ENCODE data around the gene TRIM24.
"Not testable (repeated sequence)": the region's sequence is repeated elsewhere in the genome, so short reads cannot be mapped to it uniquely, and the experiment has no call there.

TRIM24 gene
- total RNA-seq = 17.3 to 73.7 (median 39.8) reads per million in 18 experiments

- DNase-seq = no peak
Measured at GRCh38 chr7:138460176-138460648, at the start of gene TRIM24. Gene TRIM24 (plus strand): TSS chr7:138460259. CDS start chr7:138460549, 290 bp downstream.

DNA sequence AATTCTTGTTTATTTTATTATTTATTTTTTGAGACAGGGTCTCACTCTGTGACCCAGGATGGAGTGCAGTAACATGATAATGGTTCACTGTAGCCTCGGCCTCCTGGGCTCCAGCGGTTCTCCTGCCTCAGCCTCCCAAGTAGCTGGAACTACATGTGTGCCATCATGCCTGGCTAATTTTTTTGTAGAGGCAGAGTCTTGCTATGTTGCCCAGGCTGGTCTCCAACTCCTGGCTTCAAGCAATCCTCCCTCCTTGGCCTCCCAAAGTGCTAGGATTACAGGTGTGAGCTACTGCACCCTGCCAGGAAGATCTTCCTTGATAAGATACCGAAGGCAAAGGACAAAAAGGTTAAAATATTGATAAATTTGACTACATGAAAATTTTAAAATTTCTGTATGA lies 48.0 kb upstream of the TRIM24 start:
- not testable (repeated sequence) for DNase-seq

DNA sequence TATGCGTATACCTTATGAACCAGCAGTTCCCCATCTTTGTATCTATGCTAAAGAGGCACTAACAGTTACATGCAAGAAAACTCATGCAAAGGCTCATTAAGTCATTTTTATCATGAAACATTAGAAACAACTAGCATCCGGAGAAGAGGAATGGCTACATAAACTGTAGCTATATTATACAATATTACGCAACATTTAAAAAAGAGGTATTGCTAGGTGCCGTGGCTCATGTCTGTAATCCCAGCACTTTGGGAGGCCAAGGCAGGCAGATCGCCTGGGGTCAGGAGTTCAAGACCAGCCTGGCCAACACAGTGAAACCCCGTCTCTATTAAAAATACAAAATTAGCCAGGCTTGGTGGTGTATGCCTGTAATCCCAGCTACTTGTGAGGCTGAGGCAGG lies 47.1 kb upstream of the TRIM24 start:
- DNase-seq = not testable (repeated sequence)

DNA sequence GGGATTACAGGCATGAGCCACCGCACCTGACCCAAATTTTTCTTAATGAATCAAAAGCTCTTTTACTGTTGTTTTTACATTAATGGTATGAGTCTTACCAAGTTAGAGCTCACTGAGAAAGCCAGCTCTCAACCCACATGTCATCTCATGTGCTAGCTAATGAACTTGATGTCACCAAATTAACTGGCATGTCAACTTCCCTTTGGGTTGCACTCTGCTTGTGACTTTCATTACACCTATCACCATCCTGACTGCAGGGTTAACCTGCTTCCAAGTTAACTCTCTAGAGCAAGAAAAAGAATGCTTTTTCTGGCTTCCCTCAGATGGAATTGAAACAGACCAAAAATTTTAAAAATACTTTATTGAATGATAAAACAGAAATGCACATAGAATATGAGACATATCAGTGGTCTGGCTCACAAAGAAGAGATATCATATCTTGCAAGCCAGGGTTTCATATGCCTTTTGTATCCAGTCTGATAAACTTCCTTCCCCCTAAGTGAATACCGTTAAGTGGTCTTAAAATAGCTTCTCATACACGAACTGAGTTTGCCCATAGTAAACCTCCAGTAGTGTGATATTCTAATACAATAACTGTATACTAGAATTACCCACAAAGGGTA lies 42.9 kb upstream of the TRIM24 start:
- no peak for DNase-seq

- DNase-seq = no peak
Measured at GRCh38 chr7:138417764-138418163, 42.3 kb upstream of the TRIM24 start.

GRCh38 chr7:138418403-138418802 lies 41.7 kb upstream of the TRIM24 start:
- DNase-seq = not testable (repeated sequence)

DNA sequence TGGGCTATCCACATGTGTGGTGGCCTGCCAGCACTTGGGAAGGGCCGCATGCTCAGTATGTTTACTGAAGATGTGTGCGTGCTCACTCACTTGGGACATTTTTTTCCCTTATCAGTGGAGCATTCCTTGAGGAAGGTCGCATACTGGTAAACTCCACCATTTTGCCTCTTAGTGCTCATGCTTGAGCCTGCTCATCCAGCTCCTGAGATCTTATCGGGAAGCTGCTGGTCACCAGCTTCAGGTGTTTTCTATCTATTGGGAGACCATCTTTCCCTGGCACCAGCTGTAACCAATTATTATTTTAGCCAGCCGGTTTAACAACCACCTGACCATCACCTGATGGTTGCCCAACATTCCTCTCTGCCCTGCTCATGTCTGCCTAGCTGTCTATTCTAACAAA lies 35.0 kb upstream of the TRIM24 start:
- no peak for DNase-seq

DNA sequence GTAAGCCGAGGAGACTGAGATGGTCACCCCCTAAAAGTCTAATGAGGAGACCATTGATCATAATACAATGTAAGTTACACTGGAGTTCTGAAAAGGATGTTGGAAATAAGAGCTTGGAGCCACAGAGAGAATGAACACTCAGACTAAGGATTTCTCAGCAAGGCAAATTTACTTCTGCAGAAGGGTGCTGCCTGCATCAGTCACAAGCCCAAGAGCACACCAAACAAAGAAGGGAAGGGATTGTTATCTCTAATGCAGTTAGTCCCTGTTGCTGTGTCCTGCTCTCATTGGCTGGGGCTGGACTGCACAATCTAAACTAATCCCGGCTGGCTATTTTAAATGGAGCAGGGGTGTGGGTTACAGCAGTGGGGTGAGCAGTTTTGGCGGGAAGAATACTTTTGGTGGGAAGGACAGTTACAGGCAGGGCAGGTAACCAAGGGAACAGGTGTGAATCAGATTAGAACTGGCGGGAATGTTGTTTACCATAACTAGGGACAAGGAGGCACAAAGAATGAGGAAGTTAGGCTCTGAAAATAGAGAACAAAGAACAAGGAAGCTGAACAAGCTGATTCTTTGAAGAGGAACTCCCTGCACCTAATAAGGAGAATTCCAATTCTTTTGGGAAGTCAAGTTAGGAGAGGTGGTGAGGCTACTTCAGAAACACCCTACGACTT lies 30.3 kb upstream of the TRIM24 start:
- DNase-seq = peak; percentile 7 to 25

GRCh38 chr7:138431517-138431916 lies 28.5 kb upstream of the TRIM24 start:
- DNase-seq = no peak

DNA sequence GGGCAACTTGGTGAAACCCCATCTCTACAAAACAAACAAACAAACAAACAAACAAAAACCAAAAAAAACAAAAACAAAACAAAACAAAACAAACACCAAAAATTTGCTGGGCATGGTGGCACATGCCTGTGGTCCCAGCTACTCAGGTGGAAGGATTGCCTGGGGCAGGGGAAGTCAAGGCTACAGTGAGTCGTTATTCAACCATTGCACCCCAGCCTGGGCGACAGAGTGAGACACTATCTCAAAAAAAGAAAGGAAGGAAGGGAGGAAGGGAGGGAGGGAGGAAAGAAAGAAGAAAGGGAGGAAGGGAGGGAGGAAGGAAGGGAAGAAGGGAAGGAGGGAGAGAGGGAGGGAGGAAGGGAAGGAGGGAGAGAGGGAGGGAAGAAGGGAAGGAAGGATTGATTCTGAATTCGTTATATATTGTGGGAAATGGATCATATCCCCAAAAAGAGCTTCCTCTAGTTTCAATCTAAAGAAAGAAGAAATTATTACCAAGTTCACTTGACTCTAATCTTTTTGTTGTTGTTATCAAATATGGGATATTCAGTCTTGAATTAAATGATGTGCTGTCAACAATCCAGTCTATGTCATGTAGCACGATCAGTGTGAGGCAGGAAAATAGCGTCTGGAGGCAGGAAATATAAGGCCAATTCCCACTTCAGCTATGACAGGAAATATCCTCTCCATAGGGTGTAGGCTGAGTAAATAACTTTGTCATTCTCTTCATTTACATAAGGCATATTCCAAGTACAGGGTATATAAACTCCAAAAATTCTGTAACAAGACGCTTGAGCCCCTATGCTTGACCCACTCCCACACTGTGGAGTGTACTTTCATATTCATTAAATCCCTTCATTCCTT lies 26.2 kb upstream of the TRIM24 start:
- no peak for DNase-seq

DNA sequence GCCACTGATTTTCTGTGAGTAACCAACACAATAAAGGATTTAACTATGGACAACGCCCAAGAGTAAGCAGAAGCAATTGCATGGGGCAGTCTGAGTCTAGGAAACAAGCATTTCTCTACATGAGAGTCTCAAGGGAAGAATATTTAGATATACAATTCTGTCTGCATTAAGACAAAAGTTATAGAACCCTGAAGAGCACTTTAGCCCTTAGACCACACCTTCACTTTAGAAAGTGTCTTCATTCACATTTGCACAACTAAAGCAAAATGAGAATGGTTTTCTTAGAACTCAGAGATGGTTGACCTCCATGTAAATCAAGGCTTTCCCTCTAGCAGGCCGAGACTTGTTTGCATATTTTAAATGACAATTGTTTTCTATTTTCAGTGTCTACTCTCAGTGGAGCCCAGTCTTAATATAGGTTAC lies 25.5 kb upstream of the TRIM24 start:
- DNase-seq = no peak

GRCh38 chr7:138435231-138435919 lies 24.7 kb upstream of the TRIM24 start:
- DNase-seq = no peak

- DNase-seq = no peak
Measured at GRCh38 chr7:138436388-138436787, 23.7 kb upstream of the TRIM24 start.

DNA sequence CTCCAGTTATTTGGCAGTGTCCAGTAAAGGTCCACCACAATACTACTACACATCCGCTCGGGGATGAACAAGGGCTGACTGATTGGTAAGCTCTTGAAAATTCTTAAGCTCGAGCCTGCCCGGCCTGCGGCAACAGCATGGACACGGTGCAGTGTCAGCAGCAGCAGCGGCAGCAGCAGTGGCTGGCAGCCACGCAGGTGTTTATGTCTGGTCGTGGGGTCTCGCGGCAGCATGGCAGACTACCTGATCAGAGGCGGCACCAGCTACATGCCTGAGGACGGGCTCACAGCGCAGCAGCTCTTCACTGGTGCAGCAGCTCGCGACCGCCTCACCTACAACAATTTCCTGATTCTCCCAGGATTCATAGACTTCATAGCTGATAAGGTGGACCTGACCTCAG lies 19.6 kb upstream of the TRIM24 start:
- no peak for DNase-seq

DNA sequence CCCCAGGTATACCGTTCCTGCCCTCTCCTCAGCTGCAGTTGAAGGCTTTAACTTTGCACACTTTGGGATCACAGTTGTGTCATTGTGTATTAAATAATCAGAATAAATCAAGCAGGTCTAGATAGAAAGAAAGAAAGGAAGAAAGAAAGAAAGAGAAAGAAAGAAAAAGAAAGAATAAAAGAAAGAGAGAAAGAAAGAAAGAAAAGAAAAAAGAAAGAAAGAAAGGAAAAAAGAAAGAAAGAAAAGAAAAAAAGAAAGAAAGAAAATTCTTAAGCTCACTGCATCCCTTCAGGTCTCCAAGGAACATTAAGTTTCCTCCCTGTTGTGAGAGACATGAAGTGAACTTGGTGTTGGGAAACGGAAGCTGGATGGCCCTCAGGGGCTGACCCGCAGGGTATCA lies 17.2 kb upstream of the TRIM24 start:
- no peak for DNase-seq

DNA sequence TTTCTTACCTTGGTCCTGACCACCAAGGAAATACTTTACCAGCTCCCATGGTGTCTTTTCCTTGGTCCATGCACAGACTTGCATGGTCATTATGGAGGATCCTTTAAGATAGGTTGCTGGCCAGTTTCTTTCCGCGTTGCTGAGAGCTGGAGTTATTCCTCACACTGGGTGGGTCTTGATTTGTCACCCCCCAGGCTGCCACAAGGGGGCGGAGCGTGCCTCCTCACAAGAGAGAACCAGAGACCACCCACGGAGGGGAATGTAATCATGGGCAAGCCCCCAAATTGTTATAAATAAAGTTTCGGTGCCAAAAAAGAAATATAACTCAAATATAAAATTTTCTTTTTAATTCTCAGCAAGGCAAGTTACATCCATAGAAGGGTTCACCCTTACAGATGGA lies 10.5 kb upstream of the TRIM24 start:
- DNase-seq = no peak

DNA sequence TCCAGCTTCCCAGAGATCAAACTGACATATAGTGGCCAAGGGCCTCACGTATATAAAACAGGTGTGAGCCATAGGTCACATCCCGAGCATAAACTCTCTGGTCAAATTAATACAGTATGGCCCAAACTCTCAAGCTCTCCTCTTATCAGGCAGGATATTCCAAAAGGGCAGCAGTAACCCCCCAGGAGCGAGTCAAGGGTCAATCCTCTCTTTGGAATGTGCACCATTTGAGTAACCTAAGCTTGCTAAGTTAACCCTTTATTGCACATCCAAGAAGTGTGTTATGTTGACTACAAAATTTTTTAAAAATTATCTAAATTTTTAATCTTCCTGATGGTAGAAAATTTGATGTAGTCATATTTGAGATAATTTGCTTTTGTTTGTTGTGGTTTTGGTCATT lies 4.5 kb upstream of the TRIM24 start:
- no peak for DNase-seq

DNA sequence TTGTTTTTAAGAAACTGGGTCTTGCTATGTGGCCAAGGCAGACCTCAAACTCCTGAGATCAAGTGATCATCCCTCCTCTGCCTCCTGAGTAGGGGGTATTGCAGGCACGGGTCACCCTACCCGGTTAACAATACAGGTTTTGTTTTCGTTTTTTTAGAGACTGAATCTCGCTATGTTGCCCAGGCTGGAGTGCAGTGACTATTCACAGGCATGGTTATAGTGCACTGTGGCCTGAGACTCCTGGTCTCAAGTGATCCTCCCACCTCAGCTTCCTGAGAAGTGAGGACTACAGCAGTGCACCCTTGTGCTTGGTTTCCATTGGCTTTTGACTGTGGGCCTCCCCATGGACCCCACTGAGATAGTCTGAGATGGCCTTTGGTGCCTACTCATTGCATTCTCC lies 3.8 kb upstream of the TRIM24 start:
- DNase-seq = no peak

GRCh38 chr7:138458576-138459412 lies 1.3 kb upstream of the TRIM24 start:
- peak; percentile 30 to 50 for DNase-seq

DNA sequence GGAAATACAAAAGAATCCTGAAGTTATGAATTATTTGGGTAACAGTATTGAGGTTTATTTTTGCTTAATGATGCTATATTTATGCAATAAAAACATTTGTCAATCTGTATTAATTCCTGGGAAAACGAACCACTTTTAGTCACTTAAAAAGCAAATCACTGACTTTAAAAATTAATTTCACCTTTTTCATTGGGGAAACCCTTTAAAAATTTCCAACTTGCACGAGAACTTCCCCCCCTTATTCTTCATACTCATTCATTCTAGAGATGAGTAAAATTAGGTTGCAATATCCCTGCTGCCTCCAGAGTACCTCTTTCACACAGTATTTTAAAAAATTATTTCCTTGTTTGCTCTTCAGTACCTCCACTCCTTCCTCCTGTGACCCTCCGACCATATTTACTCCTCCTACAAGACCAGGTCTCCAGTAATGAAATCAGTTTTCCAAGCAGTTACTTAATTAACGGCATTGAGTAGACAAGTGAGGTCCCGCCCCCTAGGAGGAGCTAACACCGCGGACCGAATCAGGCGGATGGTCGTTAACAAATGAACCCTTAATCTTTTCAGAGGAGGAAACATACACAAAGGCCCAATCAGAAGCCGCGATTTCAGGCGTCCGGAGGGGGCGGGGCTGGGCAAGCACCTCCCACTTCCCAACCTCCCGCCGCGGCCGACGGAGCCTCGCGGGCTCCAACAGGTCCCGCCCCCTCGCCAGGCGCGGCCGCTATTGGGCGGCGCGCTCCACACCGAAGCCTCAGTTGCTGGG lies 465 bp upstream of the TRIM24 start:
- peak; percentile 99 for DNase-seq
